K562 (cell line): ENCODE results near the gene NPB. TPM values are rescaled to one million over a fixed set of nuclear protein-coding genes. Genes with fewer than 3 reads are reported as not detected.

Experiments used
- ATAC-seq: fragments of 200-7000 bp; cut with Tn5 transposase; 3 replicates; pipeline ENCODE4 v1.9.1; 2020; ENCODE audit warnings: moderate library complexity
- BruUV-seq: library from RNA; stranded (reverse); fragments of 400-500 nt; replicated peaks from 2 replicates; lab custom pipeline; 2021; lab: Mats Ljungman, UMichigan
- CTCF ChIA-PET: fragments of 300-600 bp; formaldehyde crosslinking; extraction: SDS; loops from one replicate; lab custom pipeline; 2021; ENCODE audit warnings: low intra/inter-chr PET ratio; lab: Yijun Ruan, JAX
- POLR2A ChIA-PET: fragments of 300-600, 350-650 bp; sonication (Branson Sonifier 250); formaldehyde crosslinking; extraction: SDS; loops from one replicate; lab custom pipeline; 2021; ENCODE audit warnings: antibody characterized with exemption, inconsistent platforms; lab: Yijun Ruan, JAX
- DNase-seq, 4 experiments: peaks; one replicate each; pipeline versions ENCODE4 v3.0.0 to v3.0.0-alpha.2; 2011 to 2018; ENCODE audit warnings: low spot score in 3 of 4, mixed read lengths in 3 of 4; ENCODE audit errors: extremely low read depth in 1 of 4
- FAIRE-seq: peaks from 2 replicates; lab custom pipeline; 2011; peaks lifted over from hg19 to GRCh38; lab: Jason Lieb, UNC
- H2AFZ ChIP-seq: 2 replicates; pipeline ENCODE4 v1.6.0; 2011; ENCODE audit warnings: low read depth, low read length, control low read depth, inconsistent platforms
- H3K27ac ChIP-seq: fragments of 200-600 bp; 3 replicates; pipeline ENCODE4 v1.8.0; 2011; ENCODE audit warnings: low read depth, mild to moderate bottlenecking, control low read depth, inconsistent platforms, low read length, moderate library complexity, mixed read lengths; ENCODE audit errors: extremely low read depth
- H3K27me3 ChIP-seq, 2 experiments: fragments of 300-600 bp in 1 of 2; 2 replicates in 1 of 2; 3 replicates in 1 of 2; pipeline versions ENCODE4 v1.6.0 to v1.8.0; 2011; ENCODE audit warnings: inconsistent platforms in 2 of 2, low read length in 2 of 2, mild to moderate bottlenecking in 1 of 2, mixed read lengths in 1 of 2, moderate library complexity in 1 of 2; ENCODE audit not compliant: control insufficient read depth in 2 of 2, insufficient read depth in 2 of 2
- H3K36me3 ChIP-seq: fragments of 300-600 bp; 3 replicates; pipeline ENCODE4 v1.8.0; 2011; ENCODE audit warnings: mild to moderate bottlenecking, low read length, inconsistent platforms; ENCODE audit not compliant: control insufficient read depth, insufficient read depth
- H3K4me1 ChIP-seq, 2 experiments: fragments of 200-600 bp in 1 of 2; replicated peaks in 1 of 2; 2 replicates in 1 of 2; 3 replicates in 1 of 2; pipeline versions ENCODE4 v1.5.1 to v1.8.0; 2011; ENCODE audit warnings: inconsistent platforms in 2 of 2, low read length in 2 of 2, mild to moderate bottlenecking in 1 of 2, mixed read lengths in 1 of 2, moderate library complexity in 1 of 2; ENCODE audit not compliant: control insufficient read depth in 2 of 2, insufficient read depth in 2 of 2
- H3K4me2 ChIP-seq: 2 replicates; pipeline ENCODE4 v1.6.1; 2011; ENCODE audit warnings: low read length, control low read depth, inconsistent platforms, mixed read lengths; ENCODE audit not compliant: insufficient read depth
- H3K4me3 ChIP-seq: fragments of 200-600 bp; sonication (generic), shearing (Covaris generic); 2 replicates; pipeline ENCODE4 v1.5.1; 2016; ENCODE audit warnings: control low read depth, inconsistent platforms
- H3K79me2 ChIP-seq: fragments of 200-600 bp; 3 replicates; pipeline ENCODE4 v1.8.0; 2011; ENCODE audit warnings: low read length, inconsistent platforms; ENCODE audit not compliant: control insufficient read depth, insufficient read depth
- H3K9ac ChIP-seq, 2 experiments: 2 replicates each; pipeline versions ENCODE4 v1.6.0 to v1.6.1; 2011; ENCODE audit warnings: low read depth in 2 of 2, low read length in 2 of 2, control low read depth in 1 of 2, inconsistent platforms in 1 of 2, mild to moderate bottlenecking in 1 of 2, mixed read lengths in 1 of 2; ENCODE audit not compliant: insufficient read depth in 1 of 2
- H3K9me1 ChIP-seq: one replicate; pipeline ENCODE4 v1.6.0; 2011; ENCODE audit warnings: inconsistent platforms, mild to moderate bottlenecking, low read length, moderate library complexity; ENCODE audit not compliant: control insufficient read depth, insufficient read depth
- H3K9me3 ChIP-seq: replicated peaks from 2 replicates; pipeline ENCODE4 v1.5.1; 2011; ENCODE audit warnings: low read depth, low read length, inconsistent platforms; ENCODE audit not compliant: control insufficient read depth, insufficient read depth
- H4K20me1 ChIP-seq: replicated peaks from 2 replicates; pipeline ENCODE4 v1.6.1; 2011; ENCODE audit warnings: low read length, inconsistent platforms, mixed read lengths; ENCODE audit not compliant: control insufficient read depth, insufficient read depth
- CBX3 ChIP-seq, 2 experiments: IDR thresholded peaks; 1 replicate in 1 of 2; 2 replicates in 1 of 2; pipeline ENCODE4 v1.6.1; 2012; ENCODE audit warnings: inconsistent platforms in 2 of 2, low read length in 2 of 2, borderline replicate concordance in 1 of 2, control low read depth in 1 of 2
- FOXJ3 ChIP-seq: sonication (generic); formaldehyde crosslinking; IDR thresholded peaks from 2 replicates; pipeline ENCODE4 v1.4.0; 2020; ENCODE audit warnings: mild to moderate bottlenecking, missing genetic modification reagents
- LEF1 ChIP-seq: fragments of 450-650 bp; IDR thresholded peaks from 2 replicates; pipeline ENCODE4 v1.6.1; 2016; ENCODE audit warnings: mild to moderate bottlenecking
- PHB2 ChIP-seq: fragments of 450-650 bp; IDR thresholded peaks from 2 replicates; pipeline ENCODE4 v1.6.1; 2017; ENCODE audit warnings: low read depth
- PKNOX1 ChIP-seq: fragments of 450-650 bp; IDR thresholded peaks from 2 replicates; pipeline ENCODE4 v1.6.1; 2016
- POLR2AphosphoS5 ChIP-seq: IDR thresholded peaks from 2 replicates; pipeline ENCODE4 v1.6.1; 2011; ENCODE audit warnings: mild to moderate bottlenecking, low read depth, low read length, moderate library complexity; ENCODE audit not compliant: control insufficient read depth, insufficient read depth
- PYGO2 ChIP-seq: fragments of 450-650 bp; IDR thresholded peaks from 2 replicates; pipeline ENCODE4 v1.6.1; 2016; ENCODE audit warnings: mild to moderate bottlenecking, missing genetic modification characterization, moderate library complexity, missing compliant biosample characterization
- RBBP5 ChIP-seq: fragments of 200-600 bp; sonication (generic); IDR thresholded peaks from 2 replicates; pipeline ENCODE4 v1.6.1; 2012; ENCODE audit warnings: borderline replicate concordance, mild to moderate bottlenecking, low read length, control low read depth, inconsistent platforms; ENCODE audit not compliant: insufficient read depth, poor library complexity, severe bottlenecking
- SMARCB1 ChIP-seq: IDR thresholded peaks from 2 replicates; pipeline ENCODE4 v1.6.1; 2011; ENCODE audit warnings: improper control_type of control experiment, low read depth; ENCODE audit not compliant: insufficient read length
- TAF1 ChIP-seq: IDR thresholded peaks from 2 replicates; pipeline ENCODE4 v1.6.1; 2011; ENCODE audit warnings: mild to moderate bottlenecking, low read length, moderate library complexity; ENCODE audit not compliant: insufficient read depth, control insufficient read depth, severe bottlenecking; ENCODE audit errors: extremely low read depth
- THRA ChIP-seq: fragments of 450-650 bp; IDR thresholded peaks from 2 replicates; pipeline ENCODE4 v1.6.1; 2017; ENCODE audit warnings: mild to moderate bottlenecking, moderate library complexity
- TRIM28 ChIP-seq: fragments of 450-650 bp; IDR thresholded peaks from 2 replicates; pipeline ENCODE4 v1.6.1; 2017
- ZBTB2 ChIP-seq: fragments of 450-650 bp; IDR thresholded peaks from 2 replicates; pipeline ENCODE4 v1.6.1; 2016; ENCODE audit warnings: antibody characterized with exemption
- ZNF282 ChIP-seq: sonication (generic); formaldehyde crosslinking; IDR thresholded peaks from 2 replicates; pipeline ENCODE4 v1.8.1; 2023; ENCODE audit warnings: missing genetic modification reagents
- ZNF311 ChIP-seq: fragments of 250-450 bp; sonication (Bioruptor Pico); IDR thresholded peaks from 2 replicates; pipeline ENCODE4 v1.4.0; 2020; ENCODE audit warnings: mild to moderate bottlenecking, moderate library complexity
- ZNF384 ChIP-seq: IDR thresholded peaks from 2 replicates; pipeline ENCODE4 v1.6.1; 2012; ENCODE audit warnings: low read depth, low read length, improper control_type of control experiment
- ZNF695 ChIP-seq: fragments of 450-650 bp; formaldehyde crosslinking; IDR thresholded peaks from 2 replicates; pipeline ENCODE4 v1.4.0; 2020; ENCODE audit warnings: mild to moderate bottlenecking, moderate library complexity
- ZNF830 ChIP-seq: fragments of 250-450 bp; sonication (Bioruptor Pico); IDR thresholded peaks from 2 replicates; pipeline ENCODE4 v1.5.0; 2021; ENCODE audit warnings: mild to moderate bottlenecking
- WGBS: fragments of 100-300 bp; shearing (Covaris generic); methylation state at CpG from one replicate; pipeline ENCODE4 v1.1.6; 2016; ENCODE audit warnings: low coverage, mixed read lengths; ENCODE audit not compliant: insufficient coverage; ENCODE audit errors: missing lambda C conversion rate; 5-methylcytosine and 5-hydroxymethylcytosine counted together
- in situ Hi-C: fragments of 300-500 bp; cut with MboI; formaldehyde crosslinking; loops from 4 replicates; pipeline ENCODE4 v1.15.0; 2018; ENCODE audit warnings: inconsistent platforms, mixed read lengths
- intact Hi-C: fragments of 100-400 bp; cut with micrococcal nuclease; formaldehyde crosslinking; loops from 2 replicates; pipeline ENCODE4 v1.14.2; 2022
- polyA plus RNA-seq, 8 experiments: library from polyadenylated mRNA; depleted of rRNA in 4 of 8; stranded (reverse) in 5 of 8; unstranded in 3 of 8; fragments of >200 nt; fragmentation: Nextera tagmentation in 2 of 8; fragmentation: Illumina TruSeq in 1 of 8; extraction: Ambion mirVana in 2 of 8; extraction: Trizol in 1 of 8; gene quantifications; 2 replicates each; pipeline versions ENCODE4 v1.2.1 to v1.2.3, GENCODE V29; 2011 to 2014; ENCODE audit warnings: inconsistent platforms in 1 of 8, missing spikeins in 1 of 8
- total RNA-seq, 7 experiments: library from RNA; depleted of rRNA in 6 of 7; stranded (reverse); fragments of >200 nt in 6 of 7; fragmentation: Illumina TruSeq in 2 of 7; extraction: Trizol in 2 of 7; gene quantifications; 2 replicates each; pipeline versions ENCODE4 v1.2.1 to v1.2.3, GENCODE V29; 2011 to 2021; ENCODE audit warnings: low replicate concordance in 1 of 7

Gene NPB
- total and polyA plus RNA-seq, 9 of the 15 experiments (the other 6 are each of a cell fraction or from before 2014, with no cell fraction given), result 0.03 to 0.61 (median 0.14) TPM; not detected in 2

- H3K27me3 ChIP-seq, result no peaks in the 10 kb centered on the region
- H3K4me3 ChIP-seq, result peak overlapping the region; percentile 53
- peak overlapping the region; percentile 89 for H3K4me2 ChIP-seq
- peaks cover 41% of the 10 kb centered on the region for H3K36me3 ChIP-seq
- peaks cover 24% of the 10 kb centered on the region; the same call in 1 of the 2 replicates for H4K20me1 ChIP-seq
- DNase-seq (peak; percentile 64 to 97 (median 76)), ATAC-seq (peak; percentile 73), FAIRE-seq (peak; percentile 99)
- 2% methylated on average over 20 of the region's 32 CpGs for WGBS
- TSS peak; percentile 46 for BruUV-seq
- intact Hi-C loops (no loop called here), in situ Hi-C loops (no loop called here)
- ChIA-PET CTCF (no interaction called here), POLR2A (interaction anchor here (0.5 to 4.8 kb wide), 20 partner anchors 7 to 256 kb away, joined by 3 to 46 read pairs (median 4); partner anchors contain the start of genes DCXR, MRPL12, NPB and PCYT2)
- no peaks in the 10 kb centered on the region for H3K9me3 ChIP-seq
- H3K9me1 ChIP-seq, result peaks cover 6% of the 10 kb centered on the region
- peaks cover 49 to 93% of the 10 kb centered on the region in 2 experiments for H3K4me1 ChIP-seq
- peak overlapping the region; percentile 75 to 95 for H3K9ac ChIP-seq
- peaks cover 97% of the 10 kb centered on the region for H3K79me2 ChIP-seq
- H2AFZ ChIP-seq, result no peak overlapping the region
- H3K27ac ChIP-seq, result peak overlapping the region; percentile 98
- TF ChIP-seq FOXJ3 (CRISPR knock-in tag), result no peak
- no peak for TF ChIP-seq PHB2
- TF ChIP-seq ZNF311 (CRISPR knock-in tag), result no peak
- no peak for TF ChIP-seq CBX3 (IDR thresholded peaks at IDR 0.05; ENCODE audit: borderline replicate concordance in 1 of 2, low read length in 2 of 2)
- no peak for TF ChIP-seq THRA
- no peak for TF ChIP-seq SMARCB1
- no peak for TF ChIP-seq ZNF695 (CRISPR knock-in tag)
- peak; percentile 49; the same call in 1 of the 2 replicates for TF ChIP-seq ZBTB2
- TF ChIP-seq PYGO2 (tag), result no peak
- TF ChIP-seq RBBP5, result peak; percentile 63
- TF ChIP-seq ZNF384, result no peak
- TF ChIP-seq PKNOX1, result peak; percentile 6; the same call in 1 of the 2 replicates
- no peak; the same call in 1 of the 2 replicates for TF ChIP-seq TRIM28
- TF ChIP-seq LEF1, result peak; percentile 30
- no peak for TF ChIP-seq ZNF282 (CRISPR knock-in tag)
- TF ChIP-seq TAF1, result peak; percentile 73
- no peak for TF ChIP-seq ZNF830 (CRISPR knock-in tag)
- peak; percentile 72; the same call in 1 of the 2 replicates for TF ChIP-seq POLR2AphosphoS5
Observed at GRCh38 chr17:81923302-81924260, 21.5 kb downstream of the NPB start.
